ENCODE results near the gene TBC1D5.

The TBC1D5 gene

DNA sequence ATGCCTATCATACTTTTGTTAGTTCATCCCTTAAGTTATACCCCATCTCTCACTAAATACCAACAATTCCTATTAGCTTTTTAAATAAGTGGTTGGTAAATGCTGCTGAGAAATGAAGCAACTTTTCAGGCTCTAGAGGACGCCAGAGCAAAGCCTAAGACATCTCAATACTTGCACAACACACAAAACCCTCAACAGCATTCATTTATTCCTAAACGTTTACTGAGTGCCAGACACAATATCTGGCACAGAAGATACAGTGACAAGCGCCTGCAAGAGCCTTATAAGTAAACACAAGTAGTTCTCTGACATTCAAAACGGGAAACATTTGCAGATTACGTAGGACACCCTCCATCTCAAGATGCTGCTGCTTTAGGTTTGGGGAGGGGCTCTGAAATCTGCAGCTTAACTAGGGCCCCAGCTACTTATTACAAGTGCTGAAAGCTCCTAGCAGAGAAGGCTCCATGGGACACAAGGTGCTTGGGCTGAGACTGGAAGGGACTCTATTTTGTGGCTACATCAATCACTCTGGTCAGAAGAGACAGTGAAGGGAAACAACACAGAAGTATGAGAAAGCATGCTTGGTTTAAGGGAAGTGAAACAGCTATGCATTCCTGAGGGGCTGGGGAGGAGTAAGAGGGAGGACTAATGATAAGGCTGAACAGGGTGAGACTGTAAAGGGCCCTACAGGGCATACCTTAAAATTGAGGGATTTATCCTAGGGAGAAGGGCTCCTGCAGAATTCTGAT lies 546.4 kb downstream of the TBC1D5 start:
- DNase-seq, result peak in 18 of 42 donors; percentile 23 to 66 (median 33)
- intact Hi-C loops (cut with DNase I), result no loop called here

DNA sequence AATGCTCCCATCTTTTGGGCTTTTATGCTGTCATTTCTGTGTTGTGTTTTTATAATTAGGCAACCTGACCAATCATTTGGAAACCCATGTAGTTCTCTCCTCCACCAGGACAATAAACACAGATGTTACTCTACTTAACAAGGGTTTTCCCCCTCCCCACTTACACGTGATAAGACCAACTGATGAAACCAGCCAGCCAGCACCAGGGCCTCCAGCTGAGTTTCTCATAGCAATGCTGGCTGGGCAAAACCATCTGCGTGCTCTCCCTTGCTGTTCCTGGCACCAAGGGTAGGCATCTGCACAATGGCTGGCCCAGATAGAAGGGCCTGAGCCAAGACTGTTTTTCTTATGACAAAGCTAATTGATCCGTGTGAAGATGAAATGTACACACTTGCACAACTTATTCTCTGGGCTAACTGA lies 547.2 kb downstream of the TBC1D5 start:
- peak; percentile 38 to 87 (median 70) for DNase-seq
- intact Hi-C loops (cut with DNase I), result no loop called here

DNA sequence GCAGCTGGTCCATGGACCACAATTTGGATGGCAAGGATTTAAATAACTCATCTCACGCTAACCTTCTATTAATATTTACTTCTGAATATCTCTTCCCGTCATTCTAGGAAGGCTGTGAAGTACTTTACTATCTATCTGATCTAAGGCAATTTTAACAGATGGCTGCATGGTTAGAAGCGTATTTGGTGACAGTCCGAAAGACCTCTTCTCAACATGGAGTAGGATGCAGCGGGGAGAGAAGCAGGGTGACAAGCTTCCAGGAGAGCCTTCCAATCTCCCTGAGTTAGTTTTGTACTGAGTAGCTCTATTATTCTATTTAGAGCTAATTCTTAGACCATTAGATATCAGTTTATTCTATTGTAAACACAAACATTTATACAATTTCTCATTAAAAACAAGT lies 548.3 kb downstream of the TBC1D5 start:
- no peak for DNase-seq
- intact Hi-C loops (cut with DNase I), result no loop called here

DNA sequence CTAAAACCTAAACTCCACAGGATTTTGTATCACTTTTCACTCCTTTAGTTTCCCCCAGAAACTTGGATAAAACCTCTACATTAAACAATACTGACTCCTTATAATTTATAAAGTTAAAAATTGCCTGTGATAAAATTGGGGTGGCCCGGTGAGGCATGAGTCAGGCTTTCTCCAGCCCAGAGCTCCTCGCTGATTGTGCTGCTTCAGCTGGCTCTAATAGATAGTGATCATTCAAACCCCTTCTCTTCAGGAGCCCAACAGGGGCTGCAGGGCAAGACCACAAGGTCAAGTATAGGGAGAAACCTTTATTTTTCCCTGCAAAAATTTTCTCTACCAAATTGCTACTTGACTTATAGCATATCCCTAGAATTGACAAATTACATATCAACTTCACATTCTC lies 549.4 kb downstream of the TBC1D5 start:
- DNase-seq, result peak in 5 of 42 donors; percentile 17 to 55 (median 25)

DNA sequence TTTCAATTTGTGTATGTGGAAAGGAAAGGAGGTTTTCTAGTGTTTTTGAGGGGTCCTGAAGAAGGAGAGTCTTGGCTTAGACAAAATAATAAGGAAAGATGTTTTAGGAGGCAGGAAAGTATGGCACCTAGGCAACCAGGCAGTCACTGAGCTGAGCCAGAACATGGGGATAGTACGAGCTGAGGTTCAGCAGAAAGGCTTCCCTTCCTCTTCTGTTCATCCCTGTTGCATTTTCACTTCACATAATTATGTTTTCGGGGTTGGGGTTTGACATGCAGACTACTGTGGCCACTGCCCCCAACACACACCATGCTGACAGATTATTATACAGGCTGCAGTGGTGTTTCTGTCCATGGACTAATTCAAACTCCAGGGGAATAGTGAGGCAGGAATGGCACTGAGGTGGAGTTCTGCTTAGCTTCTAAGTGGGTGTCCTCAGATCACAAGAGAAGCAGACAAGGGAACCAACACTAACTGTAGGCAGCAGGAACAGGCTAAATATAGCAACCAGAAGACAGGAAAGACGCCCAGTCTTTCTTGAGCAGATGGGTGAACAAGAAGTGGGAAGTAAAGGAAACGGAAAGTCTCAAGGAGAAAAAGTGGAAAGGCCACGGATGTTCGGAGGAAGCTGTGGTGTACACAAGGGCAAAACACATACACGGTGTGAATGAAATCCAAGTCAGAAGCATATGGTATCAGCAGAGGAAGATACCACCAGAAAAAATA lies 551.9 kb downstream of the TBC1D5 start:
- intact Hi-C loops (cut with DNase I), result no loop called here
- peak in 19 of 42 donors; percentile 9 to 76 (median 37) for DNase-seq

More for the DNA sequence above, 549.4 kb downstream of the TBC1D5 start:
- intact Hi-C loops (cut with DNase I), result no loop called here

DNA sequence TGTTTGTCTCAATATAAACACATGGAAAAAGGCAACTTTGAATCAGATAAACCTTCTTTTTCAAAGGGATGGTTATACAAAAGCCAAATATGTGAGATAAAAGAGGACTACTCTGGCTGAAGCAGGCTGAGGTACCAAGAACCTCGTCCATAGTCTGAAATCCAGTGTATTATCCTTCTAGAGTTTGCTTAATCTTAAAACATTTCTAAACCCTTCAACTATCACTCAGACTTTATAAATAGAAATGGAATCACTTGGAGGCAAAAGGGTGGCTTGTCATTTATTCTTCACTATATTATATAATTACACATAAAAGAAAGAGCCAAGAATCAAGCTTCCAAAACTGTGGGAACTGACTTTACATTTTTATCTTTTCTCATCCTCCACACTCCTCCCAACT lies 554.1 kb downstream of the TBC1D5 start:
- no peak for DNase-seq
- intact Hi-C loops (cut with DNase I), result no loop called here

DNA sequence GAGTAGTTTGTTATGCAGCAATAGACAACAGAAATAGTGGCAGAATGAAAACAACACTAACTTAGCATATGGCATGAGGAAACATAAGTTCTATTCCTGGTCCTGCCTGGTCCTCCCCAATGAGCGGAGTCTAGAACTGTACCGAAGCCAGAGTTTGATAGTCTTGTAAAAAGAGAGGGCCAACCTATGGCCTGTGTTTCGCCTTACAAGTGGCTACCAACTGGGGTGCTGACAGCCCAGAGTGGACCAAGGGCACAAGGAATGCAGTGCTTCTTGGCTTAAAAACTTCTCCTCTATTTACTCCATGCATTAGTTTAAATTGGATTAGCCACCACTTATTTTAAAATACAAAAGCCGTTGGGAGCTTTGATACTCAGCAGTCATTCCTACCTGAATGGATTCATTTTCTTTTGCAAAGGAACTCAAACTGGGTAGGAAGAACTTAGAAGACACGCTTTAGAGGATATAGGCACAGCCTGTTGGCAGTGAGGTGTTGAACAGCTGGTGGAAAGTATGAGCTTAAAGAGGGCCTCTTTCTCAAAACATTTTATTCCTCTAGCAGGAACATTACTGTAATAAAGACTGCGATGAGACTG lies 554.7 kb downstream of the TBC1D5 start:
- no peak for DNase-seq
- intact Hi-C loops (cut with DNase I), result no loop called here

DNA sequence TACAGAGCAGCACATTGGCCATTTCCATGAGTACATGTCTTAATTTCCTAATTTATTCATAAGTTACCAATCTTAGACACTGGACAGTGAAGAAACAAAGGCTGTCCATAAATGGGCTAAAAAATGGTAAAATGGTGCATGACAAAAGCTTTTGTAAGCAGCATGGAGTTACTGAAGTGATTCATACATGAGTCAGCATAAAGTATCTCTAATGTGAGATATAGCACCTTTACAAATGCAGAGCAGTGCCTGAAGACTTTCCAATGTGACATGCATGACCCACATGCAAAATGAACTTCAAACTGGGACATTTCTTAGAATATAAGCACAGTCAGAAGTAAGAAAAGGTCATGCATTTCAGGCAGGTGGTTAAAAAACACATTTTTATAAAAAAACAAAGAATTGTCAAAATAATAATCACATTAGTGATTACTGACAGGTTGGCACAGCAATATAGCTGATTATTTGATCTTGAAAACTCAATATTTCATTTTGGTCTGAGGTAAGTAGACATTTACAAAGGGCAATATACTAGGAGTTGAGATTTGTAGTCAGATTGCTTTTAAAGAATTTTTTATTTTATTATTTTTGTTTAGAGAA lies 558.4 kb downstream of the TBC1D5 start:
- DNase-seq, result no peak
- intact Hi-C loops (cut with DNase I), result no loop called here

DNA sequence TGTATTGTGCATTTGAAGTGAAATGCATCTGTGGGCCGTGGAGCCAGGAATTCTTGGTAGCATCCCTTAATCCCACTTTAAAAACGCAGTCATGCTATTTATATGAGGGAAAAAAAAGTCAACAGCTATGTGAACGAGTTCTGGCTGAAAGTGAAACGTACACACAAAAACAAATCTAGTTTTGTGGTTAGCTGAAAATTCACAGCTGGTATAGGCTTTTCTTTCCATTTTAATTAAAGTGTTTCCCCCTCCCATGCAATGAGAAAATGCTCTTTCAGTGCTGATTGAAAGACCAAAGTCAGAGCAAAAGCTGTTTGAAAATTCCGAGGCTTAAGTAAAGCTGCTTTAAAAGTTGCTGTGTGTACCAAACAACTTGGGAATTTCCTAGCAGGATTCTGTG lies 560.3 kb downstream of the TBC1D5 start:
- no peak for DNase-seq
- intact Hi-C loops (cut with DNase I), result no loop called here

DNA sequence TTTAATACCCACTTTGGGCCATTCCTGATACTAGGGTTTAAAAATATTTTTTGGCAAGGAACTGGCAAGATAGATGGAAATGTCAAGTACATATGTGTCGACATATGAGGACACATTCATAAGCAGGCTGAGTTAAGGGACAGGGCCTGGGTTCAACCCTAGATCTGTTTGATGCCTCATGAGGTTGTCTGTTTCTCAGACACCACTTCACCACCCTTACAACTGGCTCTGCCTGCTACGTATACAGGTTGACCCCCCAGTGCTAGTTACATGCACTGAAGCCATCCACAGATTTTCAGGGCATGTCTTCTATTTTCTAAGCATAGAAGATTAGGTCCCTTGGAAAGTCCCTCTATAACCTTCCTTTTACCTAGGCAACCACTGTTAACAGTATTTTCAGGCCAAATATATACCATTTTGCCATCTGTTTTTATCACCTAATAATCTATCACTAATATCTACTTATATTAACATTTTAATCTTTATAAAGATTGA lies 561.0 kb downstream of the TBC1D5 start:
- intact Hi-C loops (cut with DNase I), result no loop called here
- DNase-seq, result no peak

DNA sequence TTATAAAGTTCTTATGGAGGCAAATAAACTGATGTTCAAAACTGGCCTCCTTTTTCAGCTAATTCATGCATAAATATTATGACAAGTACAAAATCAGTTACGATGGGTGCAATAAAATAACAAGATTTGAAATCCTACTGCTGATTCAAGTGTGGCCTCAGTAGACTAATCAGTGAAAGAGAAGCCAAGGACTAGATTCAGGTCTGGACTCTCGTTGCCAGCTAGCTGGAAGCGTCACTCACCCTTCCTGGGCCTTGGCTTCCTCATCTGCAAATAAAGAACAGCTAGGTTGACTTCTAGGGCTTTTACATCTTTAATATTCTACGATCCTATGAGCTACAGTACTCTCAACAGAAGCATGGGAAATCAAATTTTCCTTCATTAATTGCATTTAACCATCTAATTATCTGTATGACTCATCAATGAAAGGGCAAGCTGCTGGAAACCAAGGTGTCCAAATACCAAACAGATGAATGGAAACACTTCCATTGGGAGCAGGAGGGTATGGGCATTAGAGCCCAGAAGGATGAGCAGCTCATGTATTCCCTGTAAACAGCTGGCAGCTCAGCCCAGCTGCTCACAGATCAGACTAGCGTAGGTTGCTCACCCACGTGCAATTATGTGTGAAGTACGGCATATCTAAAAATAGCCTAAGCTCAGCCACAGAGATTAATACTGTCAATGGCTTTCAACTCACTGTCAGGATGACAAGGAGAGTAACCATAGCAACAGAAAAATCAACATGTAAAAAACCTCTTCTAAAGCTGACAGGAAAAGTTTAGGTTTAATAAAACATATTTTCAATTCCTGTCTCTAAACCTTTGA lies 562.8 kb downstream of the TBC1D5 start:
- intact Hi-C loops (cut with DNase I), result no loop called here
- peak in 38 of 42 donors; percentile 15 to 90 (median 60) for DNase-seq

DNA sequence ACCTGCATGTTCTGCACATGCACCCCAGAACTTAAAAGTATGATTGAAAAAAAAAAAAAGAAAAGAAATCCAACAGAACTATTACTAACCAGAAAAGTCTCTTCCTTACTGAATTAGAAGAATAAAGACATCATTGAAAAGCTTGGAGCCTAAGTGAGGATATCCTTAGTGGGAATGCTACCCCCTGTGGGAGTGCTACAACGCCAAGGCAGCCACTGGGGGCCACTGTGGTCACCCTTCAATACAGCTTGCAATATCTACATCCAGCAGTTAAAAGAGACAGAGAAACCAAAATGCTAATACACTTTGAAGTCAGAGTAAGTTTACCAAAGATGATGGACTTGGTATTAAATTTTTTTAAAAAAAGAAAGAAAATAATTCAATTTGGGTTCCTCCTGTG lies 565.7 kb downstream of the TBC1D5 start:
- DNase-seq, result peak in 4 of 42 donors; percentile 26 to 69 (median 40)
- intact Hi-C loops (cut with DNase I), result no loop called here

DNA sequence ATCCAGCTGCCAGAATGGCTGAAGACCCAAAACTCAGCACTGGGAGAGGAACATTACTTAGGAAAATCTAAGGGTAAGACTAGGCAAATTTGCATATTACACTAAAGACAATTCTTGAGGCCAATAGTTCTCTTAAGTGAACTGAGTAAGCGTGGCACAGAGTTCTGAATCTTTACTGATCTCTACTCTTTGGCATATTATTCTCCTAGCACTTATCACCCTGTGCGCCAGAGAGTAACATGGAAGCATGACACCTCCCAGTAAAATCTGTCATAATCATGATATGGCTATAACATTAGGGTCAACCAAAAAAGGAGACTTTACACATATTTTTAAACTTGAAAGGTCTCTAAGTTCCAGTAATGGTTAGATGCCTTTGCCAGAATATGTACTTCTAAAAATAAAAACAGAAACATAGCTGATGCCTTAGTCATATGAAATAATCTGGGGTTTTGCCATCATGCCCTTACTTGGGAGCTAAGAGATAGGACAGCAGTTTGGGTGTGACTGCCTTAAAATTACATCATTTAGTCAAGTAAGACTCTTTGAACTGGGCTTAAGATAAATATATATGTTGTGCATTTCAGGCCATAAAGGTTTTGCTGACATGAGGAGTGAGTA lies 567.1 kb downstream of the TBC1D5 start:
- intact Hi-C loops (cut with DNase I), result no loop called here
- DNase-seq, result no peak

DNA sequence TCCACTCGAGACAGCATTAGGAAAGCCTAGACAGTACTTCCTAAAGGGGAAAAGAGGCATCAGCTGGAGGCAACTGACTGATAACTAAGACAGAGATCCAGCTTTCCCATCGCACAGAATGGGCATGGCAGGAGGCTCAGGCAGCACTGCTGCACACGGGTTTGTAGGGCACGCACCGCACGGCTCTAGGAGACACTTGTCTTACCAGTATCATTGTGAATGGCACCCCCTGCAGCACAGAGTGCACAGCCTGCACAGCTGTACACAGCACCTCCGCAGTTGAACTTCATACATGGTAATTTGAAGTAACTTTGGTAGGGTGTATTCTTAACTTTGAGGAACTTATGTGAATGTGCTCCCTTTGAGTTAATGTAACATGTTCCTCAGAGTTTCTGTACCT lies 576.1 kb downstream of the TBC1D5 start:
- peak in 8 of 42 donors; percentile 22 to 62 (median 34) for DNase-seq
- intact Hi-C loops (cut with DNase I), result no loop called here

DNA sequence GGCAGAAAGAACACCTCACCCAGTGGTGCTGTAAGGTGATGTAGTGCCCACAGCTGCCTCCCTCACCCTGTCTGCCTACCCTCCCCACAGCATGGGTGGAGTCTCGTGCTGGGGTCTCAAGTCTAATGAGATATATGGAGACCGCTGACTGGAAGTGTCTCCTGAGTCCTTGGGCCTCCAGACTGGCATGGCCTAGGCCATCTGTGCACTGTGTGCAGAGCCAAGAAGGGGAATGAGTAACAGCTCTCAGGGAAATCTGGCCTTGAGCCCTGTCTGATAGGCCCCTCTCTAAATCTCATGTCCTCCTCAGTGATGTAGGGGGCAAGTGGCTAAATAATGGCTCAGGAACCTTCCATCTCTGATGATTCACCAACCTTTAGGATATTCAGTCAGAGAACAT lies 580.3 kb downstream of the TBC1D5 start:
- intact Hi-C loops (cut with DNase I), result no loop called here
- peak in 1 of 42 donors; percentile 11 for DNase-seq

DNA sequence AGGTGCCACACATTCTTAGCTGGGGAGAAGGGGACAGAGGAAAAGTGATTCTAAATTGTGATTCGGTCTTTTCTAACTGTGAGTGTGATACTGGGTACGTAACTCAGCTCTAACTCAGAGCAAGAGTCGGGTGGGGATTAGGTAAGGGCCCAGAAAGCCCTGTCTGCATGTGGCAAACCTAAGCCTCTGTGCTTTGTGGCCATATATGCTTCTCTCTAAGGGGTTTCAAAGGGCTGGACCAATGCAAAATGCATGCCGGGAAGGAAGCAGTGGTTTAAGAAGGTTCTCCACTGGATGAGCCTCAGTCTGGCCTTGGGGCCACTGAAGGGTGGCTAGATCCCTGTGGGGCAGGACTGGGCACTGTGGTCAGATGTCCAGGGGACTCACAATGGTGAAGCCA lies 581.8 kb downstream of the TBC1D5 start:
- intact Hi-C loops (cut with DNase I), result no loop called here
- no peak for DNase-seq

DNA sequence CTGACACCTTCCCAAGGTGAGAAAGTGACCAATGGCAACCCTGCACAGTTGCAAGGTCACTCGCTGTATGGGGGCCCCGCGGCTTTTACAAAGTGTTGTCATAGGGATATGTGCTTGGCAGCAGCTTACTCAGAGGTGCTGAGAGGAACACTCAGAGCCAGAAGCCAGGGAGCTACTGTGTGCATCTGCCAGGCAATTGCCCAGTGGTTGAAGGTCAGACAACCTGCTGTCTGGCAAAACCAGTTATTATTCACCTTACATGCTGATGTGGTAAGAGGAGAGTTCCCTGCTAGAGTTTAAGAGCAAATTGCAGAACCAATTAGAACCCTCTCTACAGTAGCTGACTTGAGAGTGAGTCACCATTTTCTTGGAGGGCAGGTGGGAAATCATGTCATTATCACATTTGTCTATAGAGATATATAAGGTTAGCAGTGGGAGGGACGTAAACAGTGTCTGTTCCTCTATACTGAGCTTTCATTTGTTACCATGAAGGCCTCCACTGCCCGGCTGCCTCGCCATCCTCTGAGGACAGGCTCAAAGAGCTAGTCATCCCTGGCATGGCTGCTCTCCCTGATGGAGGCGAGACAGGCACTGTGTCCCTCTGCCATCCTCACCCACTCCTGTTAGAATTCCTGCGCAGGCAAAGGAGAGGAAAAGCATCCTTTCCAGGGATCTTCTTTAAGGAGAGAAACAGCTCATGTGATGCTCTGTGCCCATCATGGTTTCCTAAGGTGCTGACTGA lies 583.3 kb downstream of the TBC1D5 start:
- peak in 1 of 42 donors; percentile 22 for DNase-seq
- intact Hi-C loops (cut with DNase I), result no loop called here

DNA sequence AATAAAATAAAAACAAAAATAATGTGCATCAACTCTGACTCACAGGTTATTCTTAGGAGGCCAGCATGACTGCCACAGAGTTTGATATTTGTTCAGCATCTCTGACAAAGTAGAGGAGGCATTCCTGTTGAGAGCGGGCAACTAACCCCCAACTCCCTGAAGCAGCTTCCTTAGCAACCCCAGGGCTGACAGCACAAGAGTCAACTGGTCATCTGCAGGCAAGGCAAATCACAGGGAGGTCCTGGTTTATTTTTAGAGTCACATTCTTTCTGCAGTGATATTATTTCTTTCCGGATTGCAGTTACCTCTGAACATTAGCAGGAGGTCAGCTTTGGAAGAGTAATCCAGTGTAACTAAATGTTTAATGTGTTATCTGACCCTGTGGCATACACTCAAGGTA lies 584.7 kb downstream of the TBC1D5 start:
- peak in 1 of 42 donors; percentile 8 for DNase-seq
- intact Hi-C loops (cut with DNase I), result no loop called here

Data from head of caudate nucleus (tissue), 42 donors.